Fibroblast of skin of back (primary cell): ENCODE data around the gene RND2. TPM values are rescaled to one million over a fixed set of nuclear protein-coding genes. Genes with fewer than 3 reads are reported as not detected.
"Not testable (repeated sequence)": the region's sequence is repeated elsewhere in the genome, so short reads cannot be mapped to it uniquely, and the experiment has no call there.

Source experiments
- DNase-seq: peaks from one replicate; pipeline ENCODE4 v3.0.0-alpha.2; 2013
- polyA plus RNA-seq, 2 experiments: library from polyadenylated mRNA; unstranded; fragments of 120-200 nt; gene quantifications; one replicate each; pipeline ENCODE4 v1.2.1, GENCODE V29; 2013; ENCODE audit not compliant: insufficient read length in 2 of 2

RND2 gene, protein sequence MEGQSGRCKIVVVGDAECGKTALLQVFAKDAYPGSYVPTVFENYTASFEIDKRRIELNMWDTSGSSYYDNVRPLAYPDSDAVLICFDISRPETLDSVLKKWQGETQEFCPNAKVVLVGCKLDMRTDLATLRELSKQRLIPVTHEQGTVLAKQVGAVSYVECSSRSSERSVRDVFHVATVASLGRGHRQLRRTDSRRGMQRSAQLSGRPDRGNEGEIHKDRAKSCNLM
- 0.45 TPM for polyA plus RNA-seq (2013, experiment 1 of 2; ENCODE audit: insufficient read length)
- 0.41 TPM for polyA plus RNA-seq (2013, experiment 2 of 2; ENCODE audit: insufficient read length)

DNA sequence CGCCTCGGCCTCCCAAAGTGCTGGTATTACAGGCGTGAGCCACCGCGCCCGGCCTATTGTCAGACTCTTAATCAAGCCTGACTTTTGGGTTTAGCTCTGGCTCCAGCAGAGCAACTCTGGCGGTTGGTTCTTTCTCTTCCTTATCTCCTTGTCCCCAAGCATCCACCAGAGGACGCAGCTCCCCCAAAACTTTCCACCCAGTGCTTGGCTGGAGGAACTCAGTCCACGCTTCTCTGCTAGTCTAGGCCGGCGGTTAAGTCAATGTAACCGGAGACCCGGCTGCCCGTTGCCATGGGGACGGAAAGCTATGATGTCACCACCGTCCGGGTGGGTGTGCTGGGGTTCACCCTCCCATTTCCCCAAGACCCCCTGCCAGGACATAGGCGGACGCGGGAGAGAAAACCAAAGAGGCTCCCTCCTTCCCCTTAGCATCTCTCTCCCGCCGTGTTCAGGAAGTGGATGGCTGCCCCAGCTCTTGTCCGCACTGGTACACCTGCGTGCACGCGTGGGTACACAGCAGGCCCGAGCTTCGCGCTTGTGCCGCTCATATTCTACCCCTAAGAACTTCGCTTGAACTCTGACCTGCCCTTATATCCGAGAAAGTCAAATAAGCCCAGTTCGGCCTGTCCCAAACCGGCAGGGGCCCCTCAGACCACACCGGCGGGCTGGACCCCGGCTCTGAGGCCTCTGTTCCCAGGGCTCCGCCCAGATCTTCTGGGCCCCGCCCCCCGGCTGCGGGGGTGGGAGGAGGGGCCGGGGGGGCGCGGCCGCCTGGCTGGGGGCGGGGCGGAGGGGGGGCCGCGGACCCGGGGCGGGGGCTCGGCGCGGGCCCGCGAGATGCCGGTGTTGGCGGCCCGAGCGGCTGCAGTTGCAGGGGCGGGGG lies at the start of gene RND2:
Gene RND2, plus strand, starts transcription at position 825 of the 883 bp plus-strand sequence. CDS start 117 bp downstream, outside the sequence.
- DNase-seq, result peak; percentile 96

DNA sequence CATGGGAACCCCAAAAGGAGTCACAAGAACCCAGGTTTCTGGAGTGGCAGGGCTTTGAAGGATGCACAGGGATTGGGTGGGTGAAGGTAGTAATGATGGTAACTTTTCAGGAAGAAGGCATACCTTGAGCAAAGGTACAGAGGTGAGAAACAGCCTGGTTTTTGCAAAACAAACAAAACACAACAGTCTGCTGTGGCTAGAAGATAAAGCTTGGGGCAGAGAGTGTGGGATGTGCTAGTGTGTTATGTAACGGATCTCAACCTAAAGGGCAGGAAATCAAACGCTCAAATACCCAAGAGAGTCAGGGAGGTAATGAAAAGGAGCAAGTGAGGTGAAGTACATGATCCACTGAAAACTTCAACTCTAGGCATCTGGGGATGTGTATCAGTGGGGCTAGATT lies 49.8 kb upstream of the RND2 start:
- no peak for DNase-seq

DNA sequence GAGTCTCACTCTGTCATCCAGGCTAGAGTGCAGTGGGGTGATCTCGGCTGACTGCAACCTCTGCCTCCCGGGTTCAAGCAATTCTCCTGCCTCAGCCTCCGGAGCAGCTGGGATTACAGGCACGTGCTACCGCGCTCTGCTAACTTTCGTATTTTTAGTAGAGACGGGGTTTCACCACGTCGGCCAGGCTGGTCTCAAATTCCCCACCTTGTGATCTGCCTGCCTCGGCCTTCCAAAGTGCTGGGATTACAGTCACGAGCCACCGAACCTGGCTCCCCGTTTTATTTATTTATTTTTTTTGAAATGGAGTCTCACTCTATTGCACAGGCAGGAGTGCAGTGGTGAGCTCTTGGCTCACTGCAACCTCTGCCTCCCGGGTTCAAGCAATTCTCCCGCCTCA lies 49.3 kb upstream of the RND2 start:
- not testable (repeated sequence) for DNase-seq

DNA sequence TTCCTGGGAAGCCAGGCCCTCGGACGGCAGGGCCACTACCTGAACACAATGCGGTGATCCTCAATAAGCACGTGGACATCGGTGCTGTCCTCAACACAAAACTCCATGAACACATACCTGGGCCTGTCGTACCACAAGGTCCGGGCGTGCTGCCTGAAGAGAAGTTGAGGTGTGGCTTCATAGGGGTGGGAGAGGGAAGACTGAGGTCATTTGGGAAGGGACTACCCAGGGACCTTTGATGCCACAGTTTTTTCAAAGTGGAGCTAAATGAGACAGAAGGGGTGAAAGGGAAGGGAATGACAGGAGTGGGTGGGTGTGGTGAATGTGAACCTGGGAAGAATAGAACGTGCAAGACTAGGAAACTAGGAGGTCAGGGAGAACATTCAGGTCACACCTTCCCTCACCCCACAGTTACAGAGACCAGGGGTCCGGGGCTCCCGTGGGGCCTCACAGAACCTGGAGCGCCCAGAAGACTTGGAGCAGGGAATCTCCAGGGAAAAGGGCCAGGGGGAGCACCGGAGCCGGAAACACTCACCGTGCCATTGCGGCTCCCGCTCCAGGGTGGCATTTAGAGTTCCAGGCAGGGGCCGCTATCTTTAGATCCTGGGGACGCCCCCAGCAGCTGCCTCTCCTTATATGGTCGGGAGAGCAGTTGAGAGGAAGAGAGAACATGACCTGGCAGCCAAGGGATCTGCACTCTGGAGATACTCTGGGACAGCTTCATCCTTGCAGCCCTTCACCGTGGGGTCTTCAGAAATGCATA lies 45.3 kb upstream of the RND2 start, which contains the start of gene PTGES3L:
Gene PTGES3L, minus strand, starts transcription at position 570 of the 763 bp plus-strand sequence. Its CDS starts 27 bp downstream, at position 543.
- DNase-seq, result peak; percentile 86

DNA sequence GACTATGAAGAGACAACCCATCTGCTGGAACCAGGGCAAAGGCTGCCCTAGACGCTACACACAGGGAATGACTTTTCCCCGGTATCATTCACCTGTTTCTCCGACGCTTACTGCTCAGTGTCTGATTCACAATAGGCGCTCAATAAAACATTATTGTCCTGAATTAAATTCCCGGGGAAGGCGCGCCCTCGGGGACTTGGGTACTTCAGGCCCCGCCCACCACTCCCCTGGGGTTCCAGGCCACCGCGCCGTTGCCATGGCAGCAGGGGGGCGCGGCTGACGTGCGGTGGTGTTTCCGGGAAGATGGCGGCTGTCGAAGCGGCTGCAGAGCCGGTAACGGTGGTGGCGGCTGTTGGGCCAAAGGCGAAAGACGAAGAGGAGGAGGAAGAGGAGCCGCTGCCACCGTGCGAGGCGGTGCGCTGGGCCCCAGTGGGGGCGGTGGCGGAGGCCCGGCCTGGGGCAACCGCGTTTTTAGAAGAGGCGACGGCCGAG lies 44.7 kb upstream of the RND2 start, which contains the start of gene RUNDC1:
Gene RUNDC1, plus strand, starts transcription at position 292 of the 492 bp plus-strand sequence. Its CDS starts 12 bp downstream, at position 304.
- DNase-seq, result peak; percentile 90

DNA sequence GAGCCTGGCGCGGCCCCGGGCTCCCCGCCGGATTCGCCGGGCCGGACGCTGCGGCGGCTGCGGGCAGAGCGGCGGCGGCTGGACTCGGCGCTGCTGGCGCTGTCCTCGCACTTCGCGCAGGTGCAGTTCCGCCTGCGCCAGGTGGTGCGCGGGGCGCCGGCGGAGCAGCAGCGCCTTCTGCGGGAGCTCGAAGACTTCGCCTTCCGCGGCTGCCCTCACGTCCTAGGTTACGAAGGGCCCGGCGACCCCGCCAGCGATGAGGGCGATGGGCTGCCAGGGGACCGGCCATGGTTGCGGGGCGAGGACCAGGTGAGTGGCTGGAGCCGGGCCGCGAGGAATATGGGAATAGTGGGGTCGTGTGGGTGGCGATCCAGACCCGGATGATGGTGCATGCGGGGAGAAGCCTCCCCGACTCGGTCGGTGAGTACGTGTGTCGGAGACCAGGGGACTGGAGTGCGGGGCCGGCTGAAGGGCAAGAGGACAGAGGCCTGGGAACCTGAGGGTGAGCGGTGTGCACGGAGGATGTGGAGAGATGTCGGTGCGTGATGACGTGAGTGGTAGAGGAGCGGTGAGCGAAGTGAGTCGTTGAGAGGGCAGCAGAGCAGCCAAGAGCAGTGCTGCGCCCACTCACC lies 44.1 kb upstream of the RND2 start:
- DNase-seq, result peak; percentile 51

DNA sequence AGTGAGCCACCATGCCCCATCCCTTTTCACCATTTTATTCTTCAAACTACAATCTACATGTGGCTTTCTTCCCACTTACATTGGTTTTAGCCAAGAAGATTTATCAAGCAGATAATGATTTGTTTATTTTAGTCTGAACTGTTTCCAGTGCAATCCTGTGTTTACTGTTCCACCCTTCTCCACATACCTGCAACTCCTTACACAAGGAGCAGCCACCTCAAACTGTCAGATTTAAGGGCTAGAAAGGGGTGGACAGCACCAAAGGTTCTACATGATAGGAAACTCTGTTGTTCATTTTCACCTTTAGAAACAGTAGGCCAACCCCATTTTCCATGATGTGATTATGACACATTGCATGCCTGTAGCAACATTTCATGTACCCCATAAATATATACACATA lies 42.8 kb upstream of the RND2 start:
- DNase-seq, result no peak

DNA sequence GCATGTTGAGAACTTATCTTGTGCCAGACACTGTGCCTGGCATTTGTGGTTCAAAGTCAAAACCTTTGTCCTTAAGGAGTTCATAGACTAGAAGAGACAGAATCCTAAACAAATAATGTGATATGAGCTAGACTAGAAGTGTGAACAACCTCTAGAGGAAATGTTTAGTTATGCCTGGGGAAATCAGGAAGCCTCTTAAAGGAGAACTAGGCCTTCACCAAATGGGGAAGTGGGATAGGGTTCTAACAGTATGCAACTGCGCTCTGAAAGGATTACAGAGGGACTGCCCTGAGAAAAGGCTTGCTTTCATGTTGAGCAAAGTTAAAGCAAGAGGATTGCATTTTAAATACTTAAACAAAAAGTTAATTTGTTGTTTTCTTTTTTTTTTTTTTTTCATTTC lies 39.8 kb upstream of the RND2 start:
- DNase-seq, result no peak

DNA sequence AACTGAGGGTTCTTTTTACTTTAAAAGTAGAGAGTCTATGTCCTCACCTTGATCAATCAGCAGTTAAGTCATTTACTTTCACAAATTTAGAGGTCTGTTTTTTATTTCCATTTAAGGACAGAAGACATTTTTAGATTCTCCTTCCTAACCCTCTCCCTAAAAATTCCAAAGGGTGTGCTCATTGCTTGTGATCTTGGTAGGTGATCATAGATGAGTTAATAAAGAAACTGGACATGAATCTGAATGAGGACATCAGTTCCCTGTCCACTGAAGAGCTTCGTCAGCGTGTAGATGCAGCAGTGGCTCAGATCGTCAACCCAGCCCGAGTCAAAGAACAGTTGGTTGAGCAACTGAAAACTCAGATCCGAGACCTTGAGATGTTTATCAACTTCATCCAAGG lies 35.9 kb upstream of the RND2 start:
- DNase-seq, result peak; percentile 62

DNA sequence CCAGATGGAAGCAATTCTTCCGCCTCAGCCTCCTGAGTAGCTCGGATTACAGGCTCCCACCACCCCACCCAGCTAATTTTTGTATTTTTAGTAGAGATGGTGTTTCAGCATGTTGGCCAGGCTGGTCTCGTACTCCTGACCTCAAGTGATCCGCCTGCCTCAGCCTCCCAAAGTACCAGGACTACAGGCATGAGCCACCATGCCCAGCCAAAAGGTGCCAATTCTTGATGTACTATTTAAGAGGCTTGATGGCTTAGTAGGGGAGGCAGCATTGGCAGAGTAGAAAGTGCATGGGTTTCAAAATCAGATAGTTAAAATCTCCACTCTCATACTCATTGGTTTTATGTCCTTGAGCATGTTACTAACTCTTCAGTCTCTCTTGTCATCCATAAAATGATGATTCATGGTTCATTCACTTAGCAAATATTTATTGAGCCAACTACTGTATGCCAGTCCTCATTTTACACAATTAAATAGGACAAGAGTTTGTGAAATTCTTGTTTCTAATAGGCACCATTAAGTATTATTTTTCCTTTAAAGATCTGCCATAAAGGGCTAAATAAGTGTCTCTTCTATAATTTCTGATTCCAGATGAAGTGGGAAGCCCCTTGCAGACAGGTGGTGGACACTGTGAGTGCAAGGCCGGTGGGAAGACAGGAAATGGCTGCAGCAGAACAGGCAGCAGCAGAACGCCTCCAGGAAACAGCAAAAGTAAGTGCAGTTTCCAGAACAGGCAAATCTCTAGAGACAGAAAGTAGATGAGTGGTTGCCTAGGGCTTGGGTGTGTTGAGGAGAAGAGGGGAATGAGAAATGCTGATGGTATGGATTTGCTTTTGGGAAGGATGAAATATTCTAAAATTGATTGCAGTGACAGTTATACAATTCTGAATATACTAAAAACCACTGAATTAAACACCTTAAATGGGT lies 35.0 kb upstream of the RND2 start:
- DNase-seq, result peak; percentile 78

DNA sequence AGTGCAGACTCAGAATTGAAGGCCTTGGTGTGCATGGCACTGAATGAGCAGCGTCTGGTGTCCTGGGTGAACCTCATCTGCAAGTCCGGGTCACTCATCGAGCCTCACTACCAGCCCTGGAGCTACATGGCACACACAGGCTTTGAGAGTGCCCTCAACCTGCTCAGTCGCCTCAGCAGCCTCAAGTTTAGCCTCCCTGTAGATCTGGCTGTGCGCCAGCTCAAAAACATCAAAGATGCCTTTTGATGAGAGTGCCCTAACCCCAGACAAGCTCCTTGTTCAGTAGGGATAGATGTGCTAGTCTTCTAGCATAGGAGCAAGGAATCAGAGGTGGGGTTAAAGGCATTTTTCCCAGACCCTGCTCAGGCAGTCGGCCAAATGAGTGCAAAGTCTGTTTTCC lies 33.6 kb upstream of the RND2 start:
- no peak for DNase-seq

DNA sequence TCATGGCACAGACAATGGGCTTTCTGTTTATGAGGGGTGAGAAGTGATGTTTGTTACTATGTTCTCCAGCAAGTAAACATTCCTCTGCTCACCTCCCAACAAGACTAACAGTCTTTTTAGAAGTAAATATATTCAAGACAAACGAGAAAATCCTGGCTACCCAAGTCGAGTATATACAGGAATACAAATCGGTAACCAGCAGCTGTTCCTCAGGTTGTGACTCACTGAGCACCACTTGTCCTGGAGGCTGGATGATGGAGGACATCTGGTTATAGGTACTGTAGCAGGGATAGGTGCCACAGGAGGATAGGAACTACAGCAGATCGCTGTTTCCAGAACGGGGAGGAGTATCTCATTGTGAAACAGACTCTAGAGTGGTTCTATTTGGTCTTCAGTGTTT lies 32.2 kb upstream of the RND2 start:
- no peak for DNase-seq

DNA sequence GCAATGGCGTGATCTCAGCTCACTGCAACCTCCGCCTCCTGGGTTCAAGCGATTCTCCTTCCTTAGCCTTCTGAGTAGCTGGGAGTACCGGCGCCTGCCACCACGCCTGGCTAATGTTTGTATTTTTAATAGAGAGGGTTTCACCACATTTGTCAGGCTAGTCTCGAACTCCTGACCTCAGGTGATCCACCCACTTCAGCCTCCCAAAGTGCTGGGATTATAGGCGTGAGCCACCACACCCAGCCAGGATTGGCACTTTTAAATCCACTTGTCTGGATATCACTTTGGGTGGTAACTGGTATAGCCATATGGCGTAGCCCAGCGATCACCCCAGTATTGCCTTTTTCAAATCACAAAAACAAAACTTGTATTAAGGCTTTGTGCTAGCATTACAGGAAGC lies 31.1 kb upstream of the RND2 start:
- not testable (repeated sequence) for DNase-seq

DNA sequence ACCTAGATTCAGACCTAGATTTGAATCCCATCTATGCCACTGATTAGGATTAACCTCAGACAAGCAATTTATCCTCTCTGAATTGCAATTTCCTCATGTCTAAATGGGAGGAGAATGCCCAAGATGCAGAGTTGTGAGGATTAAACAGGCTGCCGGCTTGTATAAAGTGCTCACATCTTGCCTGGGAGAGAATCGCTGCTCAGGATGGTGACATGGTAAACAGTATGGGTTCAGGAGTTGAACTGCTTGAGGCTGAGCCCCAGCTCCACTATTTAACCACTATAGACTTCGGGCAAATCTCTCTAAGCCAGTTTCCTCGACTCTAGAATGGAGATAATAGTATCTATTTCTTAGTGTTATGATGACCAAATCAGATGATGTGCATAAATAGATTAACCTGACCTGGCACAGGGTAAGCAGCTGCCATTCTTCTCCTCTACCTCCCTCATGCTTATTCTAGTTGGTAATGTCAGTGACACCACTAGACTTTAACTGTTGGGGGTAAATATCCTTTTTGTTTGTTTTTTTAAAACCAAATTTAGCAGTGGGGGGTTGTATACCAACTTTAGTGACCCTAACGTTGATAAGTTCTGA lies 27.5 kb upstream of the RND2 start:
- DNase-seq, result no peak

DNA sequence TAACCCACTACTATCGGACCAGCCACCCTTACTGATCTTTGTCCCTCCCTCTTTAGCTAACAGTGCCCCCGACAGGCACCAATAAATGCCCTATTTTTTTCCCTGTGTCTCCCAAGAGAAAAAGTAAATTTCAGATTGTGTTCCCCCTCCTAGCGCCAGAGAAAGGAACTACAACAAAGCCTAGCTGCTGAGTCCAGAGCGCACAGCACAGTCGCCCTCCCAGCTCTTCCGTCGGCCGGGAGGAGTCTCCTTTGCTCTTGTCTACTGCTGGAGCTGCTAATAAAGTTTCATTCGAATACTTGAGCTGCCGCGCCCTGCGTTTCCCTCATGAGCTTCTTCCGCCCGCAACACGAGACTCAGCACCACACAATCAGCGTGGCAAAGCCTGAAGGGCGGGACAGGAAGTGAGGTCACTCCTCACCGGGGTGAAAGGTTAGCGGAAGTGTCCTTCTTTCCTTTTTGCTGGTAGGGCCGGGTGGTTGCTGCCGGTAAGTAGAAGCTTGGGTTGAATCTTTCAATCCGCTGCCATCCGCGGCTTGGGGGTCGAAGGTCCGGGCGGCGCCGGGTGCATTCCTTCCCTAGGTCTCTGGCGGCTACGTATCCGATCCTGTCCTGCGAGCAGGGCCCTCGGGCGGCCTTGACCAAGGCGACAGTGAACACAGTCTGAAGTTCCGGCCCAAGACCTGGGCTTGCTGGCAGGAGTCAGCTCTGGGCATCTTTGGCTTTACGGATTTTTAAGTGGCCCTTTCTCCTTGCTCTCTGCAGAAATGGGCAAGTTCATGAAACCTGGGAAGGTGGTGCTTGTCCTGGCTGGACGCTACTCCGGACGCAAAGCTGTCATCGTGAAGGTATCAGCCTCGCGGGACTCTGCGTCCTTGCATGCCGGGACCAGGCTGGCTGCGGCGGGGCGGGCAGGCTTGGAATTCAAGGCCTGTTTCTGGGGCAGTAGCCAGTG lies 26.8 kb upstream of the RND2 start, which contains the start of gene RPL27:
Gene RPL27, plus strand, starts transcription at position 436 of the 955 bp plus-strand sequence. Its CDS starts 332 bp downstream, at position 768.
- DNase-seq, result peak; percentile 100

DNA sequence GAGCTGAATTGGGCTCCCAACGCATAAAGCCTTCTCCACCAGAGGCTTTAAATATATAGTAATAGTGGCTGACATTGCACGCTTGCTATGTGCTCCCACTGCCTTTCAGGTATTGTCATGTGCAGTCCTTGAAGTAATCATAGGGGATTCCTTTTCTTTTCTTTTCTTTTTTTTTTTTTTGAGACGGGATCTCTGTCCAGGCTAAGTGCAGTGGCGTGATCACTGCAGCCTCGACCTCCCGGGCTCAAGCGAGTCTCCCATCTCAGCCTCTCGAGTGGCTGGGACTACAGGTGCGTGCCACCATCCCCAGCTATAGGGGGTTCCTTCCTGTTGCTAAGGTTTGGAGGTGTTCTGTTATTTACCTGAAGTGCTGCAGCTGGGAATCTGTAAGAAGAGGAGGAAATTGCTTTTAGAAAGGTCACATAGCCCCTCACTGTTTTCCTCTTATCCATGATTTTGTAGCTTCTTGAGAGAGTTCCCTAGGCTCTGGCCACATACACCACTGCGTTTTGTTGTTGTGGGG lies 26.0 kb upstream of the RND2 start:
- no peak for DNase-seq

DNA sequence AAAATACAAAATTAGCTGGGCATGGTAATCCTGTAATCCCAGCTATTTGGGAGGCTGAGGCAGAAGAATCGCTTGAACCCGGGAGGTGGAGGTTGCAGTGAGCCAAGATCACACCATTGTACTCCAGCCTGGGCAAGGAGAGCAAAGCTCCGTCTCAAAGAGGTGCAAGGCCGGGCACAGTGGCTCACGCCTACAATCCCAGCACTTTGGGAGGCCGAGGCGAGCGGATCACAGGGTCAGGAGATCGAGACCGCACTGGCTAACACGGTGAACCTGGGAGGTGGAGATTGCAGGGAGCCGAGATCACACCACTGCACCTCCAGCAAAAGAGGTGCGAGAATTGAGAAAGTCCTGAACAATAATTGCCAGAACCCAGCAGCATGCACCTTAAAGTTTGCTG lies 24.1 kb upstream of the RND2 start:
- DNase-seq, result not testable (repeated sequence)

DNA sequence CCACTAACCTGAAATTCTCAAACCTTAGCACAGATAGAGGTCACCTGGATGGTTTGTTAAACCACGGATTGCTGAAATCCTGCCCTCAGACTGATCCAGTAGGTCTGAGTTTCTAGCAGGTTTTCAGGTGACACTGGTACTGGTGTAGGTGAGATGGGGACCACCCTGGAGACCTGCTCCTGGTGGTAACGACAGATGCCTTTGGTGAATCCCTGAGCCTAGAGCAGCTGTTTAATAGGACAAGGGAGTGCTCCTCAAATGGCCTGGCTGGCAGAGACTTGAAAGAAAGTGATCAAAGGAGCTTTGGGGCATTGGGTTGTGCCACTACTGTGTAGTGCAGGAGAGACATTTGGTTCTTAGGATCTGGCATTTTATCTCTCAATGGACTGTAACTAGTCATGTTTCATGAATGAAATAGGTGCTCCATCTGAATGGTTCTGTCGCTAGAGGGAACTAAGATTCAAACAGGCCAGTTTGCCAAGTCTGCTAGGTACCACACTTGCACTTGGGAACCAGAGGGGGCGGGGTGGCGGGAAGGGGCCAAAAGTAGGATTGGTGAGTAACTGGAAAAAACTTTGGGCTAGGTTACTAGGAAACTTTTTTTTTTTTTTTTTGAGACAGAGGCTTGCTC lies 21.4 kb upstream of the RND2 start:
- peak; percentile 60 for DNase-seq
